K562 (cell line): ENCODE data around the gene SYT1.

Experiments used
- CTCF ChIP-seq, 3 experiments: IDR thresholded peaks in 2 of 3; conservative IDR thresholded peaks in 1 of 3; 2 replicates each; pipeline ENCODE4 v1.5.1; 2011 to 2012; ENCODE audit warnings: low read length in 3 of 3, mild to moderate bottlenecking in 3 of 3, control low read depth in 2 of 3, improper control_type of control experiment in 1 of 3, inconsistent platforms in 1 of 3, low read depth in 1 of 3, mixed read lengths in 1 of 3, moderate library complexity in 1 of 3; ENCODE audit not compliant: insufficient read depth in 2 of 3
- FOS ChIP-seq: IDR thresholded peaks from 3 replicates; pipeline ENCODE4 v1.6.1; 2011; ENCODE audit not compliant: insufficient read length; ENCODE audit errors: extremely low read depth
- JUN ChIP-seq, 2 experiments: sonication (generic) in 1 of 2; formaldehyde crosslinking in 1 of 2; IDR thresholded peaks; 2 replicates each; pipeline versions ENCODE4 v1.6.1 to v1.8.0; 2012 to 2022; ENCODE audit warnings: borderline replicate concordance in 2 of 2, mild to moderate bottlenecking in 2 of 2, improper control_type of control experiment in 1 of 2, low read depth in 1 of 2, low read length in 1 of 2, missing genetic modification reagents in 1 of 2
- JUND ChIP-seq, 2 experiments: IDR thresholded peaks; 2 replicates in 1 of 2; 3 replicates in 1 of 2; pipeline ENCODE4 v1.6.1; 2011; ENCODE audit warnings: borderline replicate concordance in 2 of 2, low read depth in 2 of 2, low read length in 2 of 2, improper control_type of control experiment in 1 of 2, missing biosample characterization in 1 of 2, missing genetic modification characterization in 1 of 2, missing genetic modification reagents in 1 of 2
- KAT7 ChIP-seq: sonication (generic); formaldehyde crosslinking; IDR thresholded peaks from 2 replicates; pipeline ENCODE4 v1.8.0; 2022; ENCODE audit warnings: missing genetic modification reagents, mild to moderate bottlenecking, borderline replicate concordance
- MTA3 ChIP-seq: fragments of 450-650 bp; formaldehyde crosslinking; IDR thresholded peaks from 2 replicates; pipeline ENCODE4 v1.6.1; 2017; ENCODE audit warnings: mild to moderate bottlenecking, borderline replicate concordance
- MYBL2 ChIP-seq, 2 experiments: fragments of 450-650 bp in 1 of 2; sonication (generic) in 1 of 2; formaldehyde crosslinking in 1 of 2; IDR thresholded peaks; 2 replicates each; pipeline versions ENCODE4 v1.6.1 to v1.8.1; 2017 to 2022; ENCODE audit warnings: borderline replicate concordance in 1 of 2, inconsistent platforms in 1 of 2, low read depth in 1 of 2, mild to moderate bottlenecking in 1 of 2, missing genetic modification reagents in 1 of 2, moderate library complexity in 1 of 2
- POLR2A ChIP-seq: fragments of 450-650 bp; conservative IDR thresholded peaks from 2 replicates; pipeline ENCODE4 v1.6.1; 2016
- SMAD3 ChIP-seq: fragments of 450-650 bp; formaldehyde crosslinking; conservative IDR thresholded peaks from 2 replicates; pipeline ENCODE4 v1.4.0; 2020; ENCODE audit warnings: mild to moderate bottlenecking
- SMC3 ChIP-seq: conservative IDR thresholded peaks from 2 replicates; pipeline ENCODE4 v1.6.1; 2011; ENCODE audit warnings: low read depth, low read length, improper control_type of control experiment; ENCODE audit not compliant: insufficient read depth

GRCh38 chr12:78866518-78866917, 1.9 kb downstream of the SYT1 start:
- TF ChIP-seq POLR2A (no peak), JUN (IDR thresholded peaks at IDR 0.05; ENCODE audit: borderline replicate concordance, low read depth, low read length) (no peak), JUN (CRISPR knock-in tag; IDR thresholded peaks at IDR 0.05; ENCODE audit: borderline replicate concordance) (no peak), MTA3 (no peak), SMC3 (no peak), SMAD3 (CRISPR knock-in tag) (no peak), FOS (no peak), CTCF (IDR thresholded peaks at IDR 0.05 in 2 of 3, conservative IDR thresholded peaks at IDR 0.05 in 1 of 3; ENCODE audit: insufficient read depth in 2 of 3, low read depth in 1 of 3, low read length in 3 of 3) (no peak), KAT7 (CRISPR knock-in tag) (no peak), MYBL2 (IDR thresholded peaks at IDR 0.05; ENCODE audit: low read depth) (no peak), MYBL2 (CRISPR knock-in tag; IDR thresholded peaks at IDR 0.05; ENCODE audit: borderline replicate concordance) (no peak), JUND (IDR thresholded peaks at IDR 0.05; ENCODE audit: borderline replicate concordance, low read depth, low read length) (no peak), JUND (tag; IDR thresholded peaks at IDR 0.05; ENCODE audit: borderline replicate concordance, low read depth, low read length) (no peak)
